ENCODE measurements around the gene MYL2. TPM values are rescaled to one million over a fixed set of nuclear protein-coding genes. Genes with fewer than 3 reads are reported as not detected.

MYL2 gene
- total RNA-seq, 4 donors from 2014 or later, result not detected

DNA sequence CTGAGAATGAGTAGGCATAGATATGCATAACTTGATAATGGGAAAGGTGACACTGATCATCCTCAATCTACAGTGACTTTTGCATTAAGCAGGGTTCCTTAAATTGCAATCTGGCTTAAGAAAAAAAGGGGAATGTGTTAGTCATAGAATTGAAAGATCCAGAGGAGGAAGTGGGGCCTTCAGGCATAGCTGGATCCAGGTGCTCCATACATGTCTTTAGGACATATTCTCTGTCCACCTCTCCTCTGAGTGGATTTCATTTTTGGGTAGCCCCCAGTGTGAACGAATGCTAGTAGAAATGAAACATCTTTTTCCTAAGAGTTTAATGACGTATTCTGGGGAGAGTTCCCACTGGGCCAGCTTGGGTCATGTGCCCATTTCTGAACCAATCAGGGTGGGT is 46.0 kb downstream of the MYL2 start:
- Histone ChIP-seq H3K27me3 (no peaks in the 10 kb centered on the region), H3K27ac (no peak overlapping the region), H3K4me1 (no peaks in the 10 kb centered on the region), H3K9me3 (no peaks in the 10 kb centered on the region), H3K36me3 (no peaks in the 10 kb centered on the region), H3K4me3 (no peak overlapping the region)
- no peak for DNase-seq (ENCODE audit: low spot score in 2 of 2)
- TF ChIP-seq POLR2A (IDR thresholded peaks at IDR 0.05) (no peak), EP300 (IDR thresholded peaks at IDR 0.05) (no peak)
- TF ChIP-seq, protein P1, sequence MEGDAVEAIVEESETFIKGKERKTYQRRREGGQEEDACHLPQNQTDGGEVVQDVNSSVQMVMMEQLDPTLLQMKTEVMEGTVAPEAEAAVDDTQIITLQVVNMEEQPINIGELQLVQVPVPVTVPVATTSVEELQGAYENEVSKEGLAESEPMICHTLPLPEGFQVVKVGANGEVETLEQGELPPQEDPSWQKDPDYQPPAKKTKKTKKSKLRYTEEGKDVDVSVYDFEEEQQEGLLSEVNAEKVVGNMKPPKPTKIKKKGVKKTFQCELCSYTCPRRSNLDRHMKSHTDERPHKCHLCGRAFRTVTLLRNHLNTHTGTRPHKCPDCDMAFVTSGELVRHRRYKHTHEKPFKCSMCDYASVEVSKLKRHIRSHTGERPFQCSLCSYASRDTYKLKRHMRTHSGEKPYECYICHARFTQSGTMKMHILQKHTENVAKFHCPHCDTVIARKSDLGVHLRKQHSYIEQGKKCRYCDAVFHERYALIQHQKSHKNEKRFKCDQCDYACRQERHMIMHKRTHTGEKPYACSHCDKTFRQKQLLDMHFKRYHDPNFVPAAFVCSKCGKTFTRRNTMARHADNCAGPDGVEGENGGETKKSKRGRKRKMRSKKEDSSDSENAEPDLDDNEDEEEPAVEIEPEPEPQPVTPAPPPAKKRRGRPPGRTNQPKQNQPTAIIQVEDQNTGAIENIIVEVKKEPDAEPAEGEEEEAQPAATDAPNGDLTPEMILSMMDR (IDR thresholded peaks at IDR 0.05), result no peak
- 90 to 94% methylated on average over 2 of the region's 2 CpGs for WGBS, 2 donors

DNA sequence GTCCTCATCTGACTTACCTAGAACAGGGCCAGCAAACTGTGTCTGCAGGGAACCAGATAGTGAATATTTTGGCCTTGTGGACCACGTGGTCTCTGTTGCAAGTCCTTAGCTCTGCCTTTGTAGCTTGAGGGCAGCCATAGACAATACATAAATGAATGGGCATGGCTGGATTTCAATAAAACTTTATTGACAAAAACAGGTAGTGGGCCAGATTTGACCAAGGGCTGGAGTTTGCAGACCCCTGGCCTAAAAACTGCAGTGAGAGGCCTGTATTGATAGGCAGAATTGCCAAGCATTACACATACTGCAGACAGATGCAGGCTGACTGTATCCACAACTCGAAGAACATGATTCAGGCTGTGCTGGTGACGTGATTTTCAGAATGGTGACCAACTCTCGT is 48.3 kb downstream of the MYL2 start:
- TF ChIP-seq POLR2A (IDR thresholded peaks at IDR 0.05), result no peak
- no peak for TF ChIP-seq EP300 (IDR thresholded peaks at IDR 0.05)
- Histone ChIP-seq H3K27ac (no peak overlapping the region), H3K36me3 (no peaks in the 10 kb centered on the region), H3K27me3 (no peaks in the 10 kb centered on the region), H3K9me3 (no peaks in the 10 kb centered on the region), H3K4me1 (no peaks in the 10 kb centered on the region), H3K4me3 (no peak overlapping the region)
- no peak for DNase-seq (ENCODE audit: low spot score in 2 of 2)
- 76 to 85% methylated on average over 4 of the region's 4 CpGs for WGBS, 2 donors

DNA sequence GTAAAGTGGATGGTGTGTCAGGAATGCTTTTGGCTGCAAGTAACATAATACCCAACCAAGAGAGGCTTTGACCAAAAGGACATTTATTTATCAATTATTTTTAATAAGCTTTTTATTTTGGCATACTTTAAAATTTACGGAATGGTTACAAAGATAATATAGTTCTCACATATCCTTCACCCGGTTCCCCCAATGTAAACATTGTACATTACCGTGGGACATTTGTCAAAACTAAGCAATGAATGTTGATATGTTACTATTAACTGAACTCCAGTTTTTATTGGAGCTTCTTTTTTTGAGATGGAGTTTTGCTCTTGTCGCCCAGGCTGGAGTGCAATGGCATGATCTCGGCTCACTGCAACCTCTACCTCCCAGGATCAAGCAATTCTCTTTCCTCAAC is 50.6 kb downstream of the MYL2 start:
- no peaks in the 10 kb centered on the region for H3K27me3 ChIP-seq
- no peaks in the 10 kb centered on the region for H3K36me3 ChIP-seq
- no peaks in the 10 kb centered on the region for H3K4me1 ChIP-seq
- 91% methylated on average over 5 of the region's 5 CpGs for WGBS, 2 donors
- no peak overlapping the region for H3K4me3 ChIP-seq
- no peak overlapping the region for H3K27ac ChIP-seq
- DNase-seq (ENCODE audit: low spot score in 2 of 2), result no peak
- TF ChIP-seq EP300 (IDR thresholded peaks at IDR 0.05), result no peak
- no peak for TF ChIP-seq POLR2A (IDR thresholded peaks at IDR 0.05)
- TF ChIP-seq, protein P1 (IDR thresholded peaks at IDR 0.05), result no peak
- no peaks in the 10 kb centered on the region for H3K9me3 ChIP-seq

DNA sequence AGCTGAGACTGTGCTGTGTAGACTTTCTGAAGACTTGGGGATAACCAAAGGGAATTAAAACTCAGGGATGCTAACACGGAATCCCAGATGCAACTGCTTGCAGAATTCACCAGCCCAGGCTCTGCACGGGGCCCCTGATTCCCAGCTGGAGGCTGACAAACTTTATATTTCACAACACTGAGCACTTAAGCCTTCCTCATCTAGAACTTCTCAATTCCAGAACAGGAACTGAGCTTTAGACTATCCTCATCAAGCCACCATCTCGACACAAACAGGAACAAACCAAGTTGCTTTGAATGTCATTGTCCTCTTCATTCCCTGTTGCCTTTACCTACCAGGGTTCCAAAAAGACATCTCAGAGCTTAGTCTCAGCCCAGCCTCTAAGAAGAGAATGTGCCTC is 51.4 kb downstream of the MYL2 start:
- no peak for TF ChIP-seq POLR2A (IDR thresholded peaks at IDR 0.05)
- TF ChIP-seq, protein P1 (IDR thresholded peaks at IDR 0.05), result no peak
- TF ChIP-seq EP300 (IDR thresholded peaks at IDR 0.05), result no peak
- Histone ChIP-seq H3K9me3 (no peaks in the 10 kb centered on the region), H3K4me1 (no peaks in the 10 kb centered on the region), H3K27me3 (no peaks in the 10 kb centered on the region), H3K4me3 (no peak overlapping the region), H3K27ac (no peak overlapping the region), H3K36me3 (no peaks in the 10 kb centered on the region)
- 69 to 71% methylated on average over 3 of the region's 3 CpGs for WGBS, 2 donors
- no peak for DNase-seq (ENCODE audit: low spot score in 2 of 2)

DNA sequence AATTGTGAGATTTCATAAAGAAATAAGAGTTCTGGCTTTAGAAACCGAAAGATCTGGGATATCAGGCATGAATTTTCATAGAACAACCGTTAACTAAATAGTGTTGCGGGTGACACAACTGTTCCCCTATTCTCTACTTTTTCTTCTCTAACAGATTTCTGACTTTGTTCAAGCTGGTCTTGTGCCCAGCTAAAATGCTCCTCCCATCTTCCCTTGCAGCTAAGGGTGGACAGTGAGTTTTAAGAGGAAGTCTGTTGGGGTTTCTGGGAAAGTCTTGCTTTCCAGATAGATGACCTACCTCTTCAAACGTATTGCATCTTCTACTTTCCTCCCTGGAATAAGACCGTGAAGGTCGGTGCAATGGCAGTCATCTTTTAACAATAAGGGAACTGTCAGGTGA is 54.9 kb downstream of the MYL2 start:
- Histone ChIP-seq H3K4me1 (no peaks in the 10 kb centered on the region), H3K27ac (no peak overlapping the region), H3K36me3 (no peaks in the 10 kb centered on the region), H3K27me3 (no peaks in the 10 kb centered on the region), H3K9me3 (no peaks in the 10 kb centered on the region), H3K4me3 (no peak overlapping the region)
- TF ChIP-seq, protein P1 (IDR thresholded peaks at IDR 0.05), result no peak
- TF ChIP-seq EP300 (IDR thresholded peaks at IDR 0.05), result no peak
- 84% methylated on average over 6 of the region's 6 CpGs for WGBS, 2 donors
- DNase-seq (ENCODE audit: low spot score in 2 of 2), result no peak

DNA sequence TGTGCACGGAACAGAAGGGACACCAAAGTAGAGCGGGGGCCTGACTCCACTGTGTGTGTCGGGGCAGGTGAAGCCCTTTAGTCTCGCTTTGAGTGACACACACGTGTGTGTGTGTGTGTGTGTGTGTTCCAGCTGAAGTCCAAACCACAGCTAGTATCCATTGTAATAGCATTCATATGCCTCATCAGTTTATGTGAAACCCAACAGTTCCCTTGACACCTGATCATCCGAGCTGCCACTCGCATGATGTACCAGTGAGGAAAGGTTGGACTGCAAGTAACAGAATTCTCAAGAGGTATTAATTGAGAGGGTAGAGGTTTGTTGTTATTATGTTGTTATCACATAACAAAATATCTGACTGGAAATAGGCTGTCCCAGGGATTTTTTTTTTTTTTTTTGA is 57.2 kb downstream of the MYL2 start:
- H3K4me1 ChIP-seq, result no peaks in the 10 kb centered on the region
- WGBS, 2 donors, result 86 to 92% methylated on average over 7 of the region's 7 CpGs
- no peak overlapping the region for H3K4me3 ChIP-seq
- DNase-seq (ENCODE audit: low spot score in 2 of 2), result no peak
- TF ChIP-seq EP300 (IDR thresholded peaks at IDR 0.05), result no peak
- TF ChIP-seq POLR2A (IDR thresholded peaks at IDR 0.05), result no peak
- TF ChIP-seq, protein P1 (IDR thresholded peaks at IDR 0.05), result no peak
- H3K36me3 ChIP-seq, result no peaks in the 10 kb centered on the region
- no peak overlapping the region for H3K27ac ChIP-seq
- H3K9me3 ChIP-seq, result no peaks in the 10 kb centered on the region
- no peaks in the 10 kb centered on the region for H3K27me3 ChIP-seq

Data from tibial nerve (tissue), 4 donors.